ENCODE measurements around the gene CORIN.

Gene CORIN

DNA sequence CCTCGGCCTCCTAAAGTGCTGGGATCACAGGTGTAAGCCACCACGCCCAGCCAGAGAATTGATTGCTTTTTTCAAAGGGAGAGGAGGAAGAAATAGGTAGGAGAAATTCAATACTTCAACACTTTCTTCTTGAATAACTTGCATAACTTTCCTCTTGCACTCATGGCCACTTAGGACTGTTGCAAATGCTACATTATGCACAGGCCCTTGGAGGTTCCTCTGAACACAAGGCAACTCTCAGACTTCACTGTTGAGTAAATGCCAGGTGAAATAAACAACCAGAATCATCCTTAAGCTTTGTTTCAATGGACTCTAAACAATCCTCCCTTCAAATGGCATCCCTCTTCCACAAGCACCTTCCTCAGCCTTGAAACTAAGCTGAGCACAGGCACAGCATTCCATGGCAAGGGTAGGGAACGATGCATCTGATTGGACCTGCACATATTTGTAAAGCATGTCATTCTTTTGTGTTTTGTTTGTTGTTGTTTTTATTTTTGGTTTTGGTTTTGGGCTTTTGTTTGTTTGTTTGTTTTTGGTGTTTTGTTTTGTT, 28.1 kb downstream of the CORIN start:
- TF ChIP-seq CTCF (IDR thresholded peaks at IDR 0.05; ENCODE audit: extremely low read depth, insufficient read depth, missing control alignments): no peak
- in situ Hi-C loops (cut with MboI; ENCODE audit: low pct_unique_long_range_greater_than_20kb, low sequenced_read_pairs, unreplicated experiment): no loop called here
- no peak for DNase-seq (ENCODE audit: low spot score)

DNA sequence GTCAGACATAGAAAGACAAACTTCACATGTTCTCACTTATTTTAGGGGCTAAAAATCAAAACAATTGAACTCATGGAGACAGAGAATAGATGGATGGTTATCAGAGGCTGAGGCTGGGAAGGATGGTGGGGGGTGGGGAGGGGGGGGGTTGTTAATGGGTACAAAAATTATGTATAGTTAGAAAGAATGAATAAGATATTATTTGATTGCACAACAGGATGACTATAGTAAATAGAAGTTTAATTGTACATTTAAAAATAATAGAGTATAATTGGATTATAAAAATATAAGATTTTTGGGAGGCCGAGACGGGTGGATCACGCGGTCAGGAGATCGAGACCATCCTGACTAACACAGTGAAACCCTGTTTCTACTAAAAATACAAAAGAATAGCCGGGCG, 33.3 kb downstream of the CORIN start:
- in situ Hi-C loops (cut with MboI; ENCODE audit: low pct_unique_long_range_greater_than_20kb, low sequenced_read_pairs, unreplicated experiment): no loop called here
- no peak for TF ChIP-seq CTCF (IDR thresholded peaks at IDR 0.05; ENCODE audit: extremely low read depth, insufficient read depth, missing control alignments)

GRCh38 chr4:47801481-47802002, 36.3 kb downstream of the CORIN start:
- in situ Hi-C loops (cut with MboI; ENCODE audit: low pct_unique_long_range_greater_than_20kb, low sequenced_read_pairs, unreplicated experiment): no loop called here
- DNase-seq (ENCODE audit: low spot score): no peak
- no peak for TF ChIP-seq CTCF (IDR thresholded peaks at IDR 0.05; ENCODE audit: extremely low read depth, insufficient read depth, missing control alignments)

More for the DNA sequence above, 33.3 kb downstream of the CORIN start:
- DNase-seq (ENCODE audit: low spot score): no peak

DNA sequence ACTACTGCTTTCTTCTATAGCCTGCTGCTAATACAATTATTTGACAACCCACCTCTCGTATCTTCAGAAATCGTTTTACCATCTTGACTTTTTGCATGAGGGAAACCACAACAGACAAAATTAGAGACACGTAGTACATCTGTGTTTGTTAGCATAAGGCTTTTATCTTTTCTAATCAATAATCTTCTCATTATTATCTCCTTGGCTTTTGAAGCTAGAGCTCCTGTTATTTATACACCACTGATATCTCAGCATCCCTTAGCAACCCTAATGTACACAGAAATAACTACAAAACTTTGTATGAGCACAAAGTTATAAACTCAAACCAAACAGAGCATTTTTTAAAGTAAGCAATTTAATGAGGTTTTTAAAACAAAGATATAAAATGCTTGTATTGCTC, 39.7 kb downstream of the CORIN start:
- no peak for TF ChIP-seq CTCF (IDR thresholded peaks at IDR 0.05; ENCODE audit: extremely low read depth, insufficient read depth, missing control alignments)
- in situ Hi-C loops (cut with MboI; ENCODE audit: low pct_unique_long_range_greater_than_20kb, low sequenced_read_pairs, unreplicated experiment): no loop called here
- no peak for DNase-seq (ENCODE audit: low spot score)

- DNase-seq (ENCODE audit: low spot score): no peak
- TF ChIP-seq CTCF (IDR thresholded peaks at IDR 0.05; ENCODE audit: extremely low read depth, insufficient read depth, missing control alignments): no peak
Observed at GRCh38 chr4:47791965-47792364, 45.9 kb downstream of the CORIN start.

DNA sequence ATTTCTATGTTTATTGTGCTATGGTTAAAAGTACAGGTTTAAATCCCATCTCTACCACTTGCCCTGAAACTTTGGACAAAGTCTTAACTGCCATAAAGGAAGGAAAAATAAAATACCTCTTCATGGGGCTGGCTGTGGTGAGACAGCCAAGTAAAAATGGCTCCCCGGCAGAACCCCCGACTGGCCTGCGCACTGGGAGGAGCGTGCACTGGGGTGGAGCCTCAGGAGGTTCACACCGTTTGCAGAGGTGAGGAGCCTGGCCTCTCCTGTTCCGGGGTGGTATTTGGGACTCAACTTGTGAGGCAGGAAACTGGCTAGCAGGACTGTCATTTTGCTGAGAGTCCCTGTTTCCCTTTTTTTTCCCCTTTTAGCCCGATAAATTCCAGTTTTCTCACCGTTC, 47.8 kb downstream of the CORIN start:
- DNase-seq (ENCODE audit: low spot score): no peak
- in situ Hi-C loops (cut with MboI; ENCODE audit: low pct_unique_long_range_greater_than_20kb, low sequenced_read_pairs, unreplicated experiment): no loop called here
- no peak for TF ChIP-seq CTCF (IDR thresholded peaks at IDR 0.05; ENCODE audit: extremely low read depth, insufficient read depth, missing control alignments)

More at GRCh38 chr4:47791965-47792364, 45.9 kb downstream of the CORIN start:
- in situ Hi-C loops (cut with MboI; ENCODE audit: low pct_unique_long_range_greater_than_20kb, low sequenced_read_pairs, unreplicated experiment): no loop called here

Data from GM13977 (cell line).